ENCODE results near the gene ZYG11B. TPM values are rescaled to one million over a fixed set of nuclear protein-coding genes. Genes with fewer than 3 reads are reported as not detected.
"Not testable (repeated sequence)": the region's sequence is repeated elsewhere in the genome, so short reads cannot be mapped to it uniquely, and the experiment has no call there.

The ZYG11B gene
- total RNA-seq, 1 donor from 2014 or later, result 37.9 TPM

DNA sequence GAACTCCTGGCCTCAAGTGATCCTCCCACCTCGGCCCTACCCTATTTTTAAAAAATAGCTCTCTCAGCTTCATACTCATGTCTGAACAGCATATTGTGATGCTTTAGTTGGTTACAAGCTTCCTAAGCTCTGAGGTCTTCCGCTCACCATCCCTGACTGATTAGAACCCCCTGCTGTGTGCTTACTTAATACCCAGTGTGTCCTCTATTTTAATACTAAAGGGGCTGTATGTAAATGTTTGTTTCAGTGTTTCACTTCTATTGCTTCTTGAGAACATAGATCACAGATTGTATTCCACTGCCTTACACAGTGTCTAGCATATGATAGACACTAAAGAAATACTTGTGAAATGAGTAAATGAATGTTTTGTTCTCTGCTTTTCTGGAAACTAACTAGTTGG, 29.8 kb downstream of the ZYG11B start:
- DNase-seq, result no peak

DNA sequence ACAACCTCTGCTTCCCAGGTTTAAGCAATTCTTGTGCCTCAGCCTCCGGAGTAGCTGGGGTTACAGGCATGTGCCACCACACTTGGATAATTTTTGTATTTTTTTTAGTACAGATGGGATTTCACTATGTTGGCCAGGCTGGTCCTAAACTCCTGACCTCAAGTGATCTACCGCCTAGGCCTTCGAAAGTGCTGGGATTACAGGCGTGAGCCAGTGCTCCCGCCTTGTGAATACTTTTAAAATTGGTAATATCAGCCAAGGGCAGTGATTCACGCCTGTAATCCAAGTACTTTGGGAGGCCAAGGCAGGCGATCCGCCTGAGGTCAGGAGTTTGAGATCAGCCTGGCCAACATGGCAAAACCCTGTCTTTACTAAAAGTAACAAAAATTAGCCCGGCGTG, 33.7 kb downstream of the ZYG11B start:
- no peak for DNase-seq

DNA sequence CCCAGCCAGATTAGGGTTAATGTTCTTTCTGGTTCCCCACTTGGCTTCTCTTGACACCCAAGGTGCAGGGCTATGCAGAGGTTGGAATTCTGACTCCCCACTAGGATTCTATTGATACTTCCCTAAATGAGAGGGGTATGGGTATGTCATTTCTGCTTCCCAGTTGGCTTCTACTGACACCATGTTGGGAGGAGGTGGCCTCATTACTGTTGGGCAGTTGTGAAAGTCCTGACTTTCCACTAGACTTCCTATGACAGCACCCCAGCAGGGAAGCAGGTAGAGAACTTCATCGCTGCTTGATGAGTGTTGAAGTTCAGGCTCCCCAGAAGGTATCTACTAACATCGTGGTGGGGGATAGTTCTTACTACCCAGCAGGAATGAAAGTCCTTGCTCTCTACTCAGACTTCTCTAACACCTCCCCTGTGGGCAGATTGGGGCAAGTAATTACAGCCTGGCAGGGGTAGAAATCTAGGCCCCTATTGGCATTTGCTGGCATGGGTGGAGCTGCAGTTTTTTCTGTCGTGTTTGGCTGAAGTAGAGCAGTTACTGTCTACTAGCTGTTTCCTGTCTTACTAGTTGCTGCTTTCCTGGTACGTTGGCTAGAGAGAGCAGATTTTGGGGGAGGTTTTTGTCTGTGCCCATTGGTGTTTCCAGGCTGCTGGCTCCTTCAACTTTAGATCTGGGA, 41.5 kb downstream of the ZYG11B start:
- DNase-seq, result no peak

DNA sequence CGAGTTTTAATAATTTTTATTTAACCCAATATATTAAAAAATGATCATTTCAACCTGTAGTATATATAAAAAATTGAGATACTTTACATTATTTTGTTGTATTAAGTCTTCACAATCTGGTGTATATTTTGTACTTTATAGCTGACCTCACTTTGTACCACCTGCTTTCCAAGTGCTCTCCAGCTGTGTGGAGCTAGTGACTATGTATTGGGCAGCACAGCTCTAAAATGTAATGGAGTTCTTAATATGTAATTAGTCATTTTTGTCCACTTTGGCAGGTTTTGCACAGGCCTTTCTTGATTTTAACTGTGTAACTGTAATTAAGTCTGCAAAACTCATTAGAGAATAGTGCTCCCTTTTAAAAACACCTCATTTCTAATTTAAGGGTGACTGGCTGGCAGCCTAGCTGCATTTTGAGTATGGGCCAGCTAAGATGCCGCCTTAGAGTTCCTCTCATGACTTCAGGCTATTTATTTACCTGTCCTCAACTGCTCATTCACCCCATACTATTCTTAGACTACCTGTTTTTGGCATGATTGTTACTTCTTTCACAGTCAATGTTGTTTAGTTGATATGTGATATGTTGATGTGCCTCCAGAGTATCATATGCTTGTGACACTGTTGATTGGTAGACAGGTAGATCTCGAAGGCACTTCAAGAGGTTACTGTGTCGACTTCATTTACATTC, 43.2 kb downstream of the ZYG11B start:
- no peak for DNase-seq

DNA sequence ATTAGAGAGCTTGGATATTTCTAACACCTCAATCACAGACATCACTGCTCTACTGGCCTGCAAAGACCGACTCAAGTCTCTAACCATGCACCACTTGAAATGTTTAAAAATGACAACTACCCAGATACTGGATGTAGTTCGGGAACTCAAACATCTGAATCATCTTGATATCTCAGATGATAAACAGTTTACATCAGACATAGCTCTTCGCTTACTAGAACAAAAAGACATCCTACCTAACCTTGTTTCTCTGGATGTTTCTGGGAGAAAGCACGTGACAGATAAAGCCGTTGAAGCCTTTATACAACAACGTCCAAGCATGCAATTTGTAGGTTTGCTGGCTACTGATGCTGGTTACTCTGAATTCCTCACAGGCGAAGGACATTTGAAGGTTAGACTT, 45.1 kb downstream of the ZYG11B start:
- DNase-seq, result no peak

DNA sequence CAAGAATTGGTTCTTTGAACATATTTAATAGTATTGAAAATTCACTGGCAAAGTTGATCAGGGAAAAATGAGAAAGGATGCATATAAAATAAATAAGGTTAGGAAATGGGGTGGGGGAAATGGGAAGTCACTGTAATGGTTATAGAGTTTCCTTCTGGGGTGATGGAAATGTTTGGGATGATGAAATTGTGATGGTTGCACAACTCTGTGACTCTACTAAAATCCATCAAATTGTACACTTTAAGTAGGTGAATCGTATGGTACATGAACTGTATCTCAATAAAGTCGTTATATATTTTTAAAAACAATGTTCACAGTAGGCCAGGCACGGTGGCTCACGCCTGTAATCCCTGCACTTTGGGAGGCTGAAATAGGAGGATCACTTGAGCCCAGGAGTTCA, 59.9 kb downstream of the ZYG11B start:
- no peak for DNase-seq

DNA sequence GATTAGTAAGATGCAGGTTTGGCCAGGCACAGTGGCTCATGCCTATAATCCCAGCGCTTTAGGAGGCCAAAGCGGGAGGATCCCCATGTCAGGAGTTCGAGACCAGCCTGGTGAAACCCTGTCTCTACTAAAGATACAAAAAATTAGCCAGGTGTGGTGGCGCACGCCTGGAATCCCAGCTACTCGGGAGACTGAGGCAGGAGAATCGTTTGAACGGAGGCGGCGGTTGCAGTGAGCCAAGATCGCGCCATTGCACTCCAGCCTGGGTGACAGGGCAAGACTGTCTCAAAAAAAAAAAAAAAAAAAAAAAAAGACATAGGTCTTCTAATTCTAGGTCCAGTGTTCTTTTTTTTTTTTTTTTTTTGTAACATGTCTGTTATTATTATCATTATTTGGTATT, 64.2 kb downstream of the ZYG11B start:
- not testable (repeated sequence) for DNase-seq

DNA sequence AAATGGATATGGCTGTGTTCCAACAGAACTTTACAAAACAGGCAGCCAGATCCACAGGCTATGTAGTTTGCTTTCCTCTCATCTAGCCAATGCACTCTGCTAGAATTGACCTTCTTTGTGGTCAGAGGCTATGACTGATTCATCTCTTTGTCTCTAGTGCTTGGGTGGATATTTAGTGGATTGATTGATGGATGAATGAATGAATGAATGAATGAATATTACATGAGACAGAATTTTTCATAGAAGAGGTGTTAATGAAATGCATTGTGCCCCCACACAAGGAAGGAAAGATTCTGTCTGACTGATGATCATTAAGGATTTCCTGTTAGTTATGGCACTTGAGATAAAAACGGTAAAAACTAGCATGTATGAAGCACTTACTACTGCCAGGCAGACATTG, 65.8 kb downstream of the ZYG11B start:
- DNase-seq, result no peak

DNA sequence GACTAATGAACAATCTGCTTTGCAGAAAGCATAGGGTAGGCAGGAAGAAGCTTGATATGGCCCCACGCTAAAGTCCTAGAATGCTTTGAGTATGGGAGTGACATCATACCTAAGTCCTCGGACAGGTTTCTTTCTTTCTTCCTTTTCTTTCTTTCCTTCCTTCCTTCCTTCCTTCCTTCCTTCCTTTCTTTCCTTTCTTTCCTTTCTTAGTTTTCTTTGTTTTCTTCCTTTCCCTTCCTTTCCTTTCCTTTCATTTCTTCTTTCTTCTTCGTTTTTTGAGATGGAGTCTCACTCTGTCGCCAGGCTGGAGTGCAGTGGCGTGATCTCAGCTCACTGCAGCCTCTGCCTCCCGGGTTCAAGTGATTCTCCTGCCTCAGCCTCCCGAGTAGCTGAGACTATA, 67.5 kb downstream of the ZYG11B start:
- DNase-seq, result not testable (repeated sequence)

DNA sequence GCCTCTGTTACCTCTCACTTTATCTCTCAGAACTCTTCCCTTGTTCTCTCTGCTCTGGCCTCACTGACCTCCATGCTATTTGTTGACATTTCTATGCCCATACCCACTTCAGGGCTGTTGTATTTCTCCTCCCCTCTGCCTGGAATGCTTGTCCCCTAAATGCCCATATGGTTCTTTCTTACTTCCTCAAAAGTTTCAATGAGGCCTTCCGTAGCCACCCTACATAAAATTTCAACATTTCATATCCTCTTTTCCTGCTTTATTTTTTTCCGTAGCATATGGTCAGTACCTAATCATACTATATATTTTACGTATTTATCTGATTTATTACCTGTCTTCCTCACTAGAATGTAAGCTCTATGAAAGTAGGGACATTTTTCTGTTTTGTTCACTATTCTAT, 69.2 kb downstream of the ZYG11B start:
- DNase-seq, result no peak

DNA sequence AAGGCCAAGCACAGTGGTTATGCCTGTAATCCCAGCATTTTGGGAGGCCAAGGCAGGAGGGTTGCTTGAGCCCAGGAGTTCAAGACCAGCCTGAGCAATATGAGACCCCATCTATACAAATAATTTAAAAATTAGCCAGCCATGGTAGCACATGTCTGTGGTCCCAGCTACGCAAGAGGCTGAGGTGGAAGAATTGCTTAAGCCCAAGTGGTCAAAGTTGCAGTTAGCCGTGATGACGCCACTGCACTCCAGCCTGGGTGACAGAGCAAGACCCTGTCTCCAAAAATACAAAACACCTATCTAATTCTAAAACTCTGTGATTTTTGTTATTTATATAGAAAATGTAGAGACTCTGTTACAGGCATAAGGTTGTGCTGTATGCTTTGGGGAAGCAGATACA, 72.1 kb downstream of the ZYG11B start:
- no peak for DNase-seq

DNA sequence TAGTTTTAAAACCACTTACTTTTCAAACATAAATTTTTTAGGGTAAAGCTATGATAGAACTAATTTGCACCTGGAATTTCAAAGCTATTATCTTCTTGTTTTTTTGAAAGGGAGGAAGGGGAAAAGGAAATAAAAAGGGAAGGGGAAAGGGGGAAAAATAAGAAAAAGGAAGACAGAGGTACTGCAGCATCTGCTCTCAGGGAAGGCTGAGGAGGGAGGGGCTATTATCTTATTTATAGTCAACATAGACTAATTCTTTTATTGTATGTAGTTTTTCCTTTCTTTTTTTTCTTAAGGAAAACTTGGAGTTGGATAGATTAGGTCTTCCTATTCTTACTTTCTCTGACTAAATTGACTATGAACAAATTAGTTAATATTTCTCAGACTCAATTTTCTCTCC, 74.8 kb downstream of the ZYG11B start:
- DNase-seq, result no peak

DNA sequence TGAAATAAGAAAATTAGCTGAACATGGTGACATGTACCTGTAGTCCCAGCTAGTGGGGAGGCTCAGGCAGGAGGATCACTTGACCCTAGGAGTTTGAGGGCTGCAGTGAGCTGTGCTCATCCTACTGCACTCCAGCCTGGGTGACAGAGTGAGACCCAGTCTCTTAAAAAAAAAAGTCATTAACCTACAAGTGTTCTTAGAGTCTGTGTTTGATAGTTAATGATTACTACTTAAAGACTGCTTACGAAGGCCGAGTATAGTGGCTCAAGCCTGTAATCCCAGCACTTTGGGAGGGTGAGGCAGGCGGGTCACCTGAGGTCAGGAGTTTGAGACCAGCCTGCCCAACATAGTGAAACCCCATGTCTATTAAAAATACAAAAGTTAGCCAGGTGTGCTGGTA, 77.8 kb downstream of the ZYG11B start:
- DNase-seq, result not testable (repeated sequence)

DNA sequence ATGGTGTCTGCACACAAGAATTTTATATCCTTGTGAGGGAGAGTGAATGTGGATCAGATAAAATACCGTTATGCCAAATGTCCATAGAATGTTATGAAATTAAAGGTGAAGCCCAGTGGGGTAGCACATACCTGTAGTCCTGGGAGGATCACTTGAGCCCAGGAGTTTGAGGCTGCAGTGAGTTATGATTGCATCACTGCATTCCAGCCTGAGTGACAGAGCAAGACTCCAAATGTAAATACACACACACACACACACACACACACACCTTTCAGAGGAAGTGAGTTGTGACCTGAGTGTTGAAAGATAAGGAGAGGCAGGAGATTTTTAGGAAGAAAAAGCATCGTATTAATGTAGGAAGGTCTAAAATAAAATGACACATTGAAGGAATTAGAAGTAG, 88.2 kb downstream of the ZYG11B start:
- DNase-seq, result no peak

DNA sequence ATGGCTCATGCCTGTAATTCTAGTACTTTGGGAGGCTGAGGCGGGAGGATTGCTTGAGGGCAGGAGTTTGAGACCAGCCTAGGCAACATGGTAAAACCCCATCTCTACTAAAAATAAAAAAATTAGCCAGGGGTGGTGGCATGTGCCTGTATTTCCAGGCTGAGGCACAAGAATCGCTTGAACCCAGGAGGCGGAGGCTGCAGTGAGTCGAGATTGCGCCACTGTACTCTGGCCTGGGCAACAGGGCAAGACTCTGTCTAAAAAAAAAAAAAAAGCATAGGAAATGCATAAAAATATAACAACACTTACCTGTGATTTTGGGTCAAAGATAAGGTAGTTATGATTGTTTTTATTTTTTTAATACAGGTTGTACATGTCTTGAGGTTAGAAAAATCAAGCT, 94.6 kb downstream of the ZYG11B start:
- DNase-seq, result not testable (repeated sequence)

DNA sequence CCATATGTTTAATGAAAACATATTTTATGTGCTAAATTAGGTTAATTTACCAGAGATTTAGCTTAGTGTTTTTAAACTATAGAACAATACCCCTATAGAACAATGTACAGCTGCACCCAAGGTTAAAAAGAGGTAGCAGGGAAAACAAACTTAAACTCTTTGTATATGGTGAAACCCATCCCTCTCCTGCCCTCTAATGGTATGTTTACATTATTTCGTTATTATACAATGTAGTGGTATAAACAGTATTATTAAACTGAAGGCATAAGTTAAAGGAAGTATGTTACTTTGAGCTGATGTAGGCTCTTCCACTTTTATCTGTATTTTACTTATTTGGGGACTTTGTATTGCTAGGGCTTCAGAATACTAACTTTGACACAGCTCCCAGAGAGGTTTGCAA, 99.6 kb downstream of the ZYG11B start:
- DNase-seq, result no peak

DNA sequence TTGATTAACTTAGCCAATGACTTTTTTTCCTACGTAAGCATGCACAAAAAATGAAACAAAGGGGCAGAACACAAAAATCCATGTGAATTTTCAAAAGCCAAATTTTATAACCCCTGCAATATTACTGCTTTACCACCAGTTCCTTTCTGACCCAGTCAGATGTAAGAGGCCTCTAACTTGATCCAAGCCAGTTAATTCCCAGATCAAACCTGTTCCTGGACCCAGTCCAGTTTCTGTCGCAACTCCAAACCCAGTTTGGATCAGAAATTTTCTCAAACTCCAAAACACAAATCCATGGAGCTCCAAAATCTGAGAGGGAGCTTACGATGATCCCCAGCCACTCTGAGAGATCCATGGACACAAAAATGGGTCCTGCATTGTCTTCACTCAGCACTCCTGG, 108.5 kb downstream of the ZYG11B start:
- DNase-seq, result no peak

DNA sequence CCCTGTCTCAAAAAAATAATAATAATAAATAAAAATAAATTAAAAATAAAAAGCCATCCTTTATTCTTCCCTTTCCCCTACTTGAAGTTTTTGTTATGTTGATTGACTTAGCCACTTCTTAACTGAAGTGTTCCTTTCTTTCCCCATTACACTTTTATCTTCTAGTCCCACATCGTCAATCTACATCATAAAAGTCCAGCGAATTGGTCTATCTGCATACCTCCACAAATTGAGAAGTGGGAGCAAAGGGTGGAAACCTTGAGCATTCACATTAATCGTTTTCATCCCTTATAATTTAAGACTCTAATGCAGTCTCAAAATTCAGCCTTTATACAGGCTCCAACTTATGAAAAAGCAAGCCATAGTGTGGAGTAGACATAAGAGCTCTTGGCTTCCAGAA, 109.8 kb downstream of the ZYG11B start:
- DNase-seq, result no peak

DNA sequence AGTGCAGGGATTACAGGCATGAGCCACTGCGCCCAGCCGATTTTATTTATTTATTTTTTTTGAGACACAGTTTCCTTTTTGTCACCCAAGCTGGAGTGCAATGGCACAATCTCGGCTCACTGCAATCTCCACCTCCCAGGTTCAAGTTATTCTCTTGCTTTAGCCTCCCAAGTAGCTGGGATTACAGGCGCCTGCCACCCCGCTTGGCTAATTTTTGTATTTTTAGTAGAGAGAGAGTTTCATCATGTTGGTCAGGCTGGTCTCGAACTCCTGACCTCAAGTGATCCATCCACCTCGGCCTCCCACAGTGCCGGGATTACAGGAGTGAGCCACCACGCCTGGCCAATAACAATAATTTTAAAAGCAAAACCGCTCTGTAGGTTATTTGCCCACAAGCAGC, 112.9 kb downstream of the ZYG11B start:
- not testable (repeated sequence) for DNase-seq

DNA sequence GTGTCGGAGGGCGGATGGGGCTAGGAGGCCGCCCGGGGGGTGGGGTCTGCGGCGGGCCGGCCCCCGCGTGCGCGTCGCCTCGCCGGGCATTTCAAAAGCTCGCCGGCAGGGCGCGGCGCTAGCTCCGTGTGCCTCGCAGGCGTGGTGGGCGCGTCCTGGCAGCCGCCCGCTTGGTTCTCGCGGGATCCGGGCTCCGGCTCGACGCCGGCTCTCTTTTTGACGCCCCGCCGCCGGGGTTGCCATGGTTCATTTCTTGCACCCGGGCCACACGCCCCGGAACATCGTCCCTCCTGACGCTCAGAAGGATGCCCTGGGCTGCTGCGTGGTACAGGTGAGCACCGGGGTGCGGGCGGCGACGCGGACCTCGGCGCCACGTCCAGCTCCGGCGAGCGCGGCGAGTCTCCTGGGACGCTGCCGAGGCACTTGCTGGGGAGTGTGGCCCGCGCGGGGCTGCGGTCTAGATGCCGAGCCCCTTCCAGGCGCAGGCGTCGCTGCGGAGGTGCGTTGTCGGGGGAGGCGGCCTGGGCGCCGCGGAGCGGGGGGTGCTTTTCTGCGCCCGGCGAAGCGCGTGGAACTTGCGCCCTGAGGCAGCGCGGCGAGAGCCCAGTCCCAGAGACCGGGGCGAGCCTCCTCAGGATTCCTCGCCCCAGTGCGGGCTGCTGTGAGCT, 116.5 kb downstream of the ZYG11B start, which contains the start of gene ZYG11A:
ZYG11A (plus strand) TSS at position 118 of the 668 bp plus-strand sequence; CDS start at position 242, 124 bp downstream.
- peak; percentile 20 for DNase-seq

DNA sequence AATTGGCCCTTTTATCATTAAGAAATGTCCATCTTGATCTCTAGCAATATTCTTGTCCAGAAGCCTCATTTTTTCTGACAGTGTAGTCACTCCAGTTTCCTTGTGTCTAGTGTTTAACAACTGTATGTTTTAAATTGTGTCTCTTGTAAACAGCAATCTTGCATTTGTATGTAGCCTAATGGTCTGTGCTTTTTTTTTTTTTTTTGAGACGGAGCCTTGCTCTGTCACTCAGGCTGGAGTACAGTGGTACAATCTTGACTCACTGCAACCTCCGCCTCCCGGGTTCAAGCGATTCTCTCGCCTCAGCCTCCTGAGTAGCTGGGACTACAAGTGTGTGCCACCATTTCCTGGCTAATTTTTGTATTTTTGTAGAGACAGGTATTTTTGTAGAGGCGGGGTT, 118.9 kb downstream of the ZYG11B start:
- not testable (repeated sequence) for DNase-seq

DNA sequence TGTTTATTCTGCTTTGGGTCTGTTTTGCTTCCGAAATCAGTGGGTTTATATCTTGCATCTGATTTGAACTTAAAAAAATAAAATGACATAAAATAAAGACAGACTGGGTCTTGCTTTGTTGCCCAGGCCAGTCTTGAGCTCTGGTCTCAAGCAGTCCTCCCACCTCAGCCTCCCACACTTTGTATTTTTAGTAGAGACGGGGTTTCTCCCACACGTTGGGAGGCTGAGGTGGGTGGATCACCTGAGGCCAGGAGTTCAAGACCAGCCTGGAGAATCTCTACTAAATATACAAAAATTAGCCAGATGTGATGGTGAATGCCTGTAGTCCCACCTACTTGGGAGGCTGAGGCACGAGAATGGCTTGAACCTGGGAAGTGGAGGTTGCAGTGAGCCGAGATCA, 122.2 kb downstream of the ZYG11B start:
- DNase-seq, result no peak

DNA sequence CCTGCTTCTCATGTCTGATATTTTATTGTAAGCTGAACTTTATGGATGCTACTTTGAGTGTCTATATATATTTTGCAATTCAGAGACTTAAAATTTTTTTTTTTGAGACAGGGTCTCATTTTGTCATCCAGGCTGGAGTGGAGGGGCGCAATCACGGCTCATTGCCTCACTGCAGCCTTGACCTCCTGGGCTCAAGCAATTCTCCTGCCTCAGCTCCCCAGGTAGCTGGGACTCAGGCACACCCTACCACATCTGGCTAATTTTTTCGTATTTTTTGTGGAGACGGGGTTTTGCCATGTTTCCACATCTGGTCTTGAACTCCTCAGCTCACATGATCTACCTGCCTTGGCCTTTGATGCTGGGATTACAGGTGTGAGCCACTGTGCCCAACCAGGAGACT, 124.7 kb downstream of the ZYG11B start:
- DNase-seq, result no peak

DNA sequence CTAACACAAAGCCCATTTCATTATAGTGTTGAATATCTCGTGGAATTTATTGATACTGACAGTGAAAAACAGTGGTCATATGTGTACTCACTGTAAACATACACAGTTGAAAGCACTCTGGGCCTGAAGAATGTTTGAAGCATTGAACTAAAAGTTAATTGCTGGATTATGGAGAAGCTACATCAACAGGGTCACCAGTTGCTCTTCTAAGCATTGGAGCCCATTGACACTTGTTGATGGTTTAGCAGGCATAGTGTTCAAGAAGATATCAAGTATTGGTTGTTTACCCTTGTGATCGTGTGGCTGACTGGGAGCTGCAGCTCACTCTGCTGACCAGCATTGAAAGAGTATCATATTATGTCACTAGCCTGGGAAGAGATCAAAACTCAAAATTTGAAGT, 126.6 kb downstream of the ZYG11B start:
- DNase-seq, result no peak
